HEK293 (cell line): Measurements from ENCODE around the gene CACNA1G.

Experiments
- CTCF ChIA-PET: fragments of 350-600 bp; formaldehyde crosslinking; extraction: SDS; loops from one replicate; lab custom pipeline; 2021; ENCODE audit warnings: antibody characterized with exemption; lab: Yijun Ruan, JAX
- POLR2A ChIA-PET: fragments of 300-600 bp; formaldehyde crosslinking; extraction: SDS; loops from one replicate; lab custom pipeline; 2020; ENCODE audit warnings: antibody characterized with exemption, inconsistent platforms; lab: Yijun Ruan, JAX
- H3K27ac ChIP-seq: fragments of 200-500 bp; sonication (Bioruptor generic); 2 replicates; pipeline ENCODE4 v1.5.1; 2014; ENCODE audit warnings: low read depth, low read length, control low read depth, inconsistent platforms; ENCODE audit errors: extremely low read depth
- H3K36me3 ChIP-seq, 2 experiments: fragments of 200-500 bp in 1 of 2; sonication (Bioruptor generic) in 1 of 2; 1 replicate in 1 of 2; 2 replicates in 1 of 2; pipeline ENCODE4 v1.5.1; 2014 to 2017; ENCODE audit warnings: inconsistent platforms in 2 of 2, low read length in 2 of 2; ENCODE audit not compliant: control insufficient read depth in 2 of 2, insufficient read depth in 1 of 2
- H3K4me1 ChIP-seq: fragments of 200-500 bp; sonication (Bioruptor generic); 2 replicates; pipeline ENCODE4 v1.5.1; 2014; ENCODE audit warnings: mild to moderate bottlenecking, low read length, inconsistent platforms; ENCODE audit not compliant: control insufficient read depth, insufficient read depth
- H3K4me3 ChIP-seq: 2 replicates; pipeline ENCODE4 v1.5.1; 2011; ENCODE audit warnings: low read depth, mild to moderate bottlenecking, control low read depth, low read length, moderate library complexity
- H3K9me3 ChIP-seq: fragments of 200-500 bp; sonication (Bioruptor generic); 2 replicates; pipeline ENCODE4 v1.5.1; 2014; ENCODE audit warnings: low read depth, low read length, inconsistent platforms; ENCODE audit not compliant: control insufficient read depth, insufficient read depth
- EGR2 ChIP-seq: fragments of 450-650 bp; formaldehyde crosslinking; IDR thresholded peaks from 2 replicates; pipeline ENCODE4 v1.5.1; 2016; ENCODE audit warnings: low read depth, missing biosample characterization, missing genetic modification characterization
- ZFHX2 ChIP-seq: fragments of 450-650 bp; formaldehyde crosslinking; conservative IDR thresholded peaks from 2 replicates; pipeline ENCODE4 v1.5.1; 2016; ENCODE audit warnings: missing biosample characterization, missing genetic modification characterization
- ZFP3 ChIP-seq: fragments of 450-650 bp; formaldehyde crosslinking; IDR thresholded peaks from 2 replicates; pipeline ENCODE4 v1.5.1; 2016; ENCODE audit warnings: low read depth, missing biosample characterization, missing genetic modification characterization
- ZNF112 ChIP-seq: fragments of 450-650 bp; formaldehyde crosslinking; IDR thresholded peaks from 2 replicates; pipeline ENCODE4 v1.5.0; 2017; ENCODE audit warnings: missing biosample characterization, missing genetic modification characterization
- ZNF146 ChIP-seq: fragments of 450-650 bp; formaldehyde crosslinking; IDR thresholded peaks from 2 replicates; pipeline ENCODE4 v1.5.1; 2016; ENCODE audit warnings: missing biosample characterization, missing genetic modification characterization
- ZNF202 ChIP-seq: fragments of 450-650 bp; formaldehyde crosslinking; IDR thresholded peaks from 2 replicates; pipeline ENCODE4 v1.5.1; 2016; ENCODE audit warnings: missing biosample characterization, missing genetic modification characterization, borderline replicate concordance
- ZNF221 ChIP-seq: fragments of 450-650 bp; formaldehyde crosslinking; IDR thresholded peaks from 2 replicates; pipeline ENCODE4 v1.5.1; 2017; ENCODE audit warnings: missing biosample characterization, missing genetic modification characterization, borderline replicate concordance
- ZNF302 ChIP-seq: fragments of 450-650 bp; formaldehyde crosslinking; IDR thresholded peaks from 2 replicates; pipeline ENCODE4 v1.5.1; 2016; ENCODE audit warnings: missing biosample characterization, missing genetic modification characterization, low read depth
- ZNF354C ChIP-seq: fragments of 450-650 bp; formaldehyde crosslinking; IDR thresholded peaks from 2 replicates; pipeline ENCODE4 v1.5.1; 2016; ENCODE audit warnings: missing biosample characterization, missing genetic modification characterization, low read depth, borderline replicate concordance
- ZNF560 ChIP-seq: fragments of 450-650 bp; formaldehyde crosslinking; IDR thresholded peaks from 2 replicates; pipeline ENCODE4 v1.5.1; 2017; ENCODE audit warnings: missing biosample characterization, missing genetic modification characterization, borderline replicate concordance
- ZNF621 ChIP-seq: fragments of 450-650 bp; formaldehyde crosslinking; IDR thresholded peaks from 2 replicates; pipeline ENCODE4 v1.5.1; 2017; ENCODE audit warnings: missing biosample characterization, missing genetic modification characterization
- ZNF629 ChIP-seq: fragments of 450-650 bp; formaldehyde crosslinking; IDR thresholded peaks from 2 replicates; pipeline ENCODE4 v1.5.1; 2017; ENCODE audit warnings: missing biosample characterization, missing genetic modification characterization
- ZNF660 ChIP-seq: fragments of 450-650 bp; IDR thresholded peaks from 2 replicates; pipeline ENCODE4 v1.5.1; 2018; ENCODE audit warnings: missing biosample characterization, mild to moderate bottlenecking, missing genetic modification characterization
- ZNF707 ChIP-seq: fragments of 450-650 bp; formaldehyde crosslinking; IDR thresholded peaks from 2 replicates; pipeline ENCODE4 v1.5.1; 2016; ENCODE audit warnings: missing biosample characterization, missing genetic modification characterization
- ZNF843 ChIP-seq: fragments of 450-650 bp; formaldehyde crosslinking; IDR thresholded peaks from 2 replicates; pipeline ENCODE4 v1.5.1; 2016; ENCODE audit warnings: missing biosample characterization, missing genetic modification characterization
- ZSCAN23 ChIP-seq: fragments of 450-650 bp; formaldehyde crosslinking; IDR thresholded peaks from 2 replicates; pipeline ENCODE4 v1.5.1; 2016; ENCODE audit warnings: missing biosample characterization, missing genetic modification characterization
- TF ChIP-seq, protein P1 (sequence below): fragments of 450-650 bp; formaldehyde crosslinking; conservative IDR thresholded peaks from 2 replicates; pipeline ENCODE4 v1.5.1; 2016; ENCODE audit warnings: low read depth, missing biosample characterization, missing genetic modification characterization
- TF ChIP-seq, protein P2 (sequence below): fragments of 450-650 bp; formaldehyde crosslinking; IDR thresholded peaks from 2 replicates; pipeline ENCODE4 v1.5.1; 2017; ENCODE audit warnings: missing biosample characterization, missing genetic modification characterization

Gene CACNA1G

DNA sequence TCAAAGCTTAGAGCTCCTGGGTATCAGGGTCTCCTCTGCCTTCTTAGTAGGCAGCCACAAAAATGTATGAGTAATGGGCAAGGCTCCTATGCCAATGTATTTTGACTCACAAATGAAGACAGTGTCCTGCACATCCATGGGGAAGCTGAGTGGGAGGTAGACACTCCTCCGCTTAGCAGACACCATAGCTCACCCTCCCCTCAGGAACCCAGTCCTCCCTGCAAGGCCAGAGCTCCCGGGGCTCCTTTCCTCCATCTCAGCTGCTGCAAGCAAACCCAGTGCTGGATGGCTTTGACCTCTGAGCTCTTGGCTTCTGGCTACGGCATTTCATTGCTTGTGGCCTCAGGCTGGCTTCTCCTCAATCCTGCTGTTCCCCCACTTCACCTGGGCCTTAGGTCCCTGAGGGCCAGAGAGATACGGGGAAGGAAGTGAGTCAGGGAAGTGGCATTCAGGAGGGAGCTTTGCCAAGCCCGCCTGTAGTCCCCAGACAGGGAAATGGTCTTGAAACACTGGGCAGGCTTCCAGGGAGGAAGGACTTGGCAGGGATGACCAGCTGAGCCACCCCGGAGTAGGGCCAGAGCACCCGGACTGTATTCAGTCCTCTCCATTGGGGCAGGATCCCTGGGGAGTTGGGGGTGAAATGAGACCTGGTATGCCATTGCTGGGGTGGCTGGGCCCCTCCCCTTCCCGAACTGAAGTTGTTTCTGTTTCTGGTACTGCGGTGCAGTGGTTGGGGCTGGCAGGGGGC is 78.6 kb downstream of the CACNA1G start (continued):
- TF ChIP-seq, protein P1, sequence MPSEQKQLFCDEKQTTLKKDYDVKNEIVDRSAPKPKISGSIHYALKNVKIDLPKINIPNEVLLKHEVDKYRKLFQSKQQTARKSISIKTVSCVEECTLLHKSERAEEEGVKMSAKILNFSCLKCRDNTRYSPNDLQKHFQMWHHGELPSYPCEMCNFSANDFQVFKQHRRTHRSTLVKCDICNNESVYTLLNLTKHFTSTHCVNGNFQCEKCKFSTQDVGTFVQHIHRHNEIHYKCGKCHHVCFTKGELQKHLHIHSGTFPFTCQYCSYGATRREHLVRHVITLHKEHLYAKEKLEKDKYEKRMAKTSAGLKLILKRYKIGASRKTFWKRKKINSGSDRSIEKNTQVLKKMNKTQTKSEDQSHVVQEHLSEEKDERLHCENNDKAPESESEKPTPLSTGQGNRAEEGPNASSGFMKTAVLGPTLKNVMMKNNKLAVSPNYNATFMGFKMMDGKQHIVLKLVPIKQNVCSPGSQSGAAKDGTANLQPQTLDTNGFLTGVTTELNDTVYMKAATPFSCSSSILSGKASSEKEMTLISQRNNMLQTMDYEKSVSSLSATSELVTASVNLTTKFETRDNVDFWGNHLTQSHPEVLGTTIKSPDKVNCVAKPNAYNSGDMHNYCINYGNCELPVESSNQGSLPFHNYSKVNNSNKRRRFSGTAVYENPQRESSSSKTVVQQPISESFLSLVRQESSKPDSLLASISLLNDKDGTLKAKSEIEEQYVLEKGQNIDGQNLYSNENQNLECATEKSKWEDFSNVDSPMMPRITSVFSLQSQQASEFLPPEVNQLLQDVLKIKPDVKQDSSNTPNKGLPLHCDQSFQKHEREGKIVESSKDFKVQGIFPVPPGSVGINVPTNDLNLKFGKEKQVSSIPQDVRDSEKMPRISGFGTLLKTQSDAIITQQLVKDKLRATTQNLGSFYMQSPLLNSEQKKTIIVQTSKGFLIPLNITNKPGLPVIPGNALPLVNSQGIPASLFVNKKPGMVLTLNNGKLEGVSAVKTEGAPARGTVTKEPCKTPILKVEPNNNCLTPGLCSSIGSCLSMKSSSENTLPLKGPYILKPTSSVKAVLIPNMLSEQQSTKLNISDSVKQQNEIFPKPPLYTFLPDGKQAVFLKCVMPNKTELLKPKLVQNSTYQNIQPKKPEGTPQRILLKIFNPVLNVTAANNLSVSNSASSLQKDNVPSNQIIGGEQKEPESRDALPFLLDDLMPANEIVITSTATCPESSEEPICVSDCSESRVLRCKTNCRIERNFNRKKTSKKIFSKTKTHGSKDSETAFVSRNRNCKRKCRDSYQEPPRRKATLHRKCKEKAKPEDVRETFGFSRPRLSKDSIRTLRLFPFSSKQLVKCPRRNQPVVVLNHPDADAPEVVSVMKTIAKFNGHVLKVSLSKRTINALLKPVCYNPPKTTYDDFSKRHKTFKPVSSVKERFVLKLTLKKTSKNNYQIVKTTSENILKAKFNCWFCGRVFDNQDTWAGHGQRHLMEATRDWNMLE (tag by site-specific recombination), result no peak
- TF ChIP-seq ZNF660 (tag by site-specific recombination), result no peak
- TF ChIP-seq ZNF621, result no peak

DNA sequence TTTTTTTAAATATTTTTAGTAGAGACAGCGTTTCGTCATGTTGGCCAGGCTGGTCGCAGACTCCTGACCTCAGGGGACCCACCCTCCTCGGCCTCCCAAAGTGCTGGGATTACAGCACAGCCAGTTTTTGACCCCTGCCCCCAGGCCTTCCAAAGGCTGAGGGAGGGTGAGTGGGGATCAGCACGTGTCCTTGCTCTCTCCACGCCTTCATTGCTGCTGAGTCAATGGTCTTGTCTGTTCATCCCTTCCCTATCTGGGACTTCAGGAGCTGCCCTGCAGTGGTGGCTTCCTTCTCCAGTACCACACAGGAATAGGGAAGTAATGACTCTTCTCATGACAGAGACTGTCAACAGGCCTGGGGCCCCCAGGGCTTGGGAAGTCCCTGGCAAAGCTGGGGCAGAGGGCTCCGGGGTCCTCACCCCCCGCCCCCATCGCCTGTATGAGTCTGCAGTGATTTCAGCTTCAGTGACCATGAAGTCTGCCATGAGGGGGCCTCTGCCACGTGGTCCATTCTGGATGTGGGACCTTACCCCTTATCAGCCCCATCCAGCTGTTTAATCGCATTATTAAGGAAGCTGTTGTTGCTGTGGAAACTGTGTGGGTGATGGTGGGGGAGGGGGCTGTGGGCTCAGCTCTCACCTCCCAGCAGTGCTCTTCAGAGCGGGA is 80.3 kb downstream of the CACNA1G start:
- no peaks in the 10 kb centered on the region for H3K9me3 ChIP-seq
- H3K27ac ChIP-seq, result no peak overlapping the region
- peaks cover 3% of the 10 kb centered on the region for H3K4me1 ChIP-seq
- no peak overlapping the region for H3K4me3 ChIP-seq
- ChIA-PET POLR2A (no interaction called here), CTCF (interaction anchor here (0.8 to 7.5 kb wide), 12 partner anchors 11 to 244 kb away, joined by 3 to 130 read pairs (median 3); partner anchors contain the start of gene LRRC59)
- H3K36me3 ChIP-seq, result no peaks in the 10 kb centered on the region
- TF ChIP-seq ZFHX2 (tag by site-specific recombination), result peak; percentile 47; the same call in 1 of the 2 replicates
- TF ChIP-seq ZNF302, result no peak
- TF ChIP-seq EGR2 (tag by site-specific recombination), result peak; percentile 26; the same call in 1 of the 2 replicates
- TF ChIP-seq ZNF112 (tag by site-specific recombination), result no peak

DNA sequence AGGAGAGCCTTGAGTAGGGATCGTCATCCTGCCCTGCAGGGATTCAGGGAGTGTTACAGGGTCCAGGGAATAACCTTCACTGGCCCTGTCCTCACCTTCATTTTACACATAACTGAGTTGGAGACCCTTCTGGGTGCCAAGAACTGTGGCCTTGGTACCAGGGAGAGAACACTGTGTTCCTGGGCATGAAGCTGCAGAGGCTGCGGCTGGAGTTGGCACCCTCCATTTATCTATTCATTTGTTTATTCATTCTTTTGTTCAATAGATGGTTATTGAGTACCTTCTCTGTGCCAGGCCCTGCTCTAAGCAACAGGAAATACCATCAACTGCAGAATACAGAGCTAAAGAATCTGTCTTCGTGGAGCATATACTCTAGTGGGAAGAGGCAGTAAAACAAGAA is 80.8 kb downstream of the CACNA1G start:
- Histone ChIP-seq H3K27ac (no peak overlapping the region), H3K36me3 (no peaks in the 10 kb centered on the region), H3K4me3 (no peak overlapping the region), H3K4me1 (peaks cover 3% of the 10 kb centered on the region), H3K9me3 (no peaks in the 10 kb centered on the region)
- TF ChIP-seq ZSCAN23 (tag by site-specific recombination) (no peak), ZNF843 (tag by site-specific recombination) (no peak), ZNF707 (tag by site-specific recombination) (no peak), ZNF560 (no peak), ZFP3 (tag by site-specific recombination) (no peak), ZNF354C (tag by site-specific recombination) (no peak), ZNF146 (tag by site-specific recombination) (no peak), ZNF202 (tag by site-specific recombination) (no peak), ZNF629 (tag by site-specific recombination) (no peak), ZNF221 (no peak)
- TF ChIP-seq, protein P2, sequence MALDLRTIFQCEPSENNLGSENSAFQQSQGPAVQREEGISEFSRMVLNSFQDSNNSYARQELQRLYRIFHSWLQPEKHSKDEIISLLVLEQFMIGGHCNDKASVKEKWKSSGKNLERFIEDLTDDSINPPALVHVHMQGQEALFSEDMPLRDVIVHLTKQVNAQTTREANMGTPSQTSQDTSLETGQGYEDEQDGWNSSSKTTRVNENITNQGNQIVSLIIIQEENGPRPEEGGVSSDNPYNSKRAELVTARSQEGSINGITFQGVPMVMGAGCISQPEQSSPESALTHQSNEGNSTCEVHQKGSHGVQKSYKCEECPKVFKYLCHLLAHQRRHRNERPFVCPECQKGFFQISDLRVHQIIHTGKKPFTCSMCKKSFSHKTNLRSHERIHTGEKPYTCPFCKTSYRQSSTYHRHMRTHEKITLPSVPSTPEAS, result no peak
- ChIA-PET POLR2A (no interaction called here), CTCF (interaction anchor here (0.5 to 7.5 kb wide), 8 partner anchors 11 to 244 kb away, joined by 3 to 130 read pairs (median 3); partner anchors contain the start of gene LRRC59)
